BJ (cell line): ENCODE measurements around the gene HEATR3. TPM values are rescaled to one million over a fixed set of nuclear protein-coding genes. Genes with fewer than 3 reads are reported as not detected.

Experiments used
- CTCF ChIA-PET: fragments of 350-600 bp; formaldehyde crosslinking; extraction: SDS; loops from one replicate; lab custom pipeline; 2021; ENCODE audit warnings: antibody characterized with exemption, inconsistent platforms; lab: Yijun Ruan, JAX
- POLR2A ChIA-PET: fragments of 300-600 bp; sonication (Branson Sonifier 250); formaldehyde crosslinking; extraction: SDS; loops from one replicate; lab custom pipeline; 2021; ENCODE audit warnings: antibody characterized with exemption; lab: Charles Lee
- DNase-seq: peaks from one replicate; pipeline ENCODE4 v3.0.0-alpha.2; 2011; ENCODE audit warnings: low read depth
- H3K27me3 ChIP-seq: 2 replicates; pipeline ENCODE4 v1.6.0; 2011; ENCODE audit warnings: low read length; ENCODE audit not compliant: control insufficient read depth, insufficient read depth
- H3K36me3 ChIP-seq: 2 replicates; pipeline ENCODE4 v1.5.1; 2011; ENCODE audit warnings: low read length; ENCODE audit not compliant: control insufficient read depth, insufficient read depth
- H3K4me3 ChIP-seq: 2 replicates; pipeline ENCODE4 v1.5.1; 2011; ENCODE audit warnings: low read depth, mild to moderate bottlenecking, control low read depth, low read length
- CTCF ChIP-seq: IDR thresholded peaks from 2 replicates; pipeline ENCODE4 v1.5.1; 2011; ENCODE audit warnings: low read depth, mild to moderate bottlenecking, control low read depth, inconsistent platforms, low read length, moderate library complexity; ENCODE audit not compliant: insufficient read depth
- polyA minus RNA-seq: library from RNA; depleted of rRNA, polyadenylated mRNA; stranded (reverse); fragments of >200 nt; gene quantifications from 2 replicates; pipeline ENCODE4 v1.2.3, GENCODE V29; 2011; rRNA and poly(A)+ RNA removed
- polyA plus RNA-seq: library from polyadenylated mRNA; depleted of rRNA; stranded (reverse); fragments of >200 nt; gene quantifications from 2 replicates; pipeline ENCODE4 v1.2.3, GENCODE V29; 2011; rRNA removed

The HEATR3 gene, protein sequence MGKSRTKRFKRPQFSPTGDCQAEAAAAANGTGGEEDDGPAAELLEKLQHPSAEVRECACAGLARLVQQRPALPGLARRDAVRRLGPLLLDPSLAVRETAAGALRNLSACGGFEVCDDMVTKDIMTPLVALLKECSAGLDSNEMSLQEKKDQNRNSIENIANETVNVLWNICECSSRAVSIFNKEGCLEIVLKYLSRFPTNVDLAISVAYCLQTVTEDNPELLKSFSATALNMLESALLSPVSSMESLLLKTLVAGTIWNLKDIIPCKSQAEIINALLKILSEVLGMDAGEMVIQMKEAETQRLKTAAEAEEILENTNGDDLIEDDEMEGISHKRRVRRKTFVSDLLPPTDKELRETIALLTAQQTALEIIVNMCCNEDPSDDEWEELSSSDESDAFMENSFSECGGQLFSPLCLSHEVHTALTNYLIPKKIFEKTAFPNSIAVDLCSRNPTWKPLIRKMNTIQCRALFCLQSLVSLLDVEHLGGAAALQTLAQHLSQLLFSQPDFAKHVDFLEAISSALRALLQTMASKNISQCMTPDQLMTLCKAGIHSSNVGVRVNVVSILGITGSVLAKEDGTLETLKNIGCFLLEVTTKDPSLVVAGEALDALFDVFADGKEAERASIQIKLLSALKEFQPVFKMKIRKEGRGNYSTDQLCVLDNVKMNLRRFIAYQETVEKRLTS
- polyA plus RNA-seq = 13.0 and 18.5 TPM in 2 replicates
- 6.0 and 13.6 TPM in 2 replicates for polyA minus RNA-seq

GRCh38 chr16:50065624-50066481 lies at the start of gene HEATR3:
TSS of gene HEATR3 (plus strand) at chr16:50065970. CDS start at chr16:50066132, 162 bp downstream.
- peak; percentile 56 for DNase-seq
- H3K36me3 ChIP-seq = peaks cover 4% of the 10 kb centered on the region; the same call in 1 of the 2 replicates
- POLR2A ChIA-PET = no interaction called here
- CTCF ChIA-PET = interaction anchor here (0.6 to 6.7 kb wide), 12 partner anchors 16 to 302 kb away, joined by 3 to 148 read pairs (median 4); partner anchors contain the start of gene CNEP1R1
- no peak for TF ChIP-seq CTCF
- no peaks in the 10 kb centered on the region for H3K27me3 ChIP-seq
- peak within 1 kb of the TSS; percentile 98 for H3K4me3 ChIP-seq

GRCh38 chr16:50017553-50017952 lies 48.2 kb upstream of the HEATR3 start:
- Histone ChIP-seq H3K4me3 (no peak overlapping the region), H3K27me3 (peaks cover 2% of the 10 kb centered on the region), H3K36me3 (no peaks in the 10 kb centered on the region)
- POLR2A ChIA-PET = no interaction called here
- CTCF ChIA-PET = interaction anchor here (2.7 kb wide), 1 partner anchor 7 kb away, joined by 12 read pairs; the partner anchor contains the start of gene CNEP1R1
- no peak for DNase-seq
- TF ChIP-seq CTCF = no peak

DNA sequence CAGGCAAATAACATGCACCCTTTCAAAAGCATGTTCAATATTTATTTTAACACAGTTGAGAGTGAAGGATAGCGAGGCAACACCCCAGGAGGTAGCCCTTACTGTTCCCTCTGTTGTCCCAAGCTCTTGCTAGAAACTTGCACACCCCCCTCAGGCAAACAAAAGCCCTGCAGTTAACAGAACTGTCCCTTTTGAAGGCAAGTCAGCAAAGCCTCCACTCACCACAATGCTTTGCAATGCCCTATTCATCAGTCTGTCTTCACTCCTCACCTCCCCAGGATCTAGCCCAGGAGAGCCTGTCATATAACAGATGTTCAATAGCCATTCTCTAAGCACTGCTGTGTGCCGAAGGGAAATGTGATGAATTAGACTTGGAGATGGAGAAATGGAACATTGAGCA lies 44.2 kb upstream of the HEATR3 start:
- H3K27me3 ChIP-seq = peaks cover 2% of the 10 kb centered on the region
- ChIA-PET POLR2A (no interaction called here), CTCF (interaction anchor here (0.7 to 1.6 kb wide), 4 partner anchors 19 to 444 kb away, joined by 3 to 5 read pairs (median 3); no protein-coding TSS in a partner anchor)
- TF ChIP-seq CTCF = 0 out of 2 replicates have a peak, but pooled peaks have one; percentile 5
- no peak overlapping the region for H3K4me3 ChIP-seq
- H3K36me3 ChIP-seq = no peaks in the 10 kb centered on the region
- no peak for DNase-seq

- POLR2A ChIA-PET = no interaction called here
- no peak for TF ChIP-seq CTCF
- peaks cover 2% of the 10 kb centered on the region for H3K27me3 ChIP-seq
- CTCF ChIA-PET = interaction anchor here (0.6 to 2.9 kb wide), 5 partner anchors 7 to 352 kb away, joined by 3 to 68 read pairs (median 5); no protein-coding TSS in a partner anchor
- DNase-seq = no peak
- no peak overlapping the region for H3K4me3 ChIP-seq
- no peaks in the 10 kb centered on the region; the same call in 1 of the 2 replicates for H3K36me3 ChIP-seq
Measured at GRCh38 chr16:50023641-50024040, 42.1 kb upstream of the HEATR3 start.
